IPS-18c (cell line): Measurements from ENCODE around the gene SHOX.
"Not testable (repeated sequence)": the region's sequence is repeated elsewhere in the genome, so short reads cannot be mapped to it uniquely, and the experiment has no call there.

Source experiments
- H3K4me3 ChIP-seq: 2 replicates; pipeline ENCODE4 v1.7.0; 2013; ENCODE audit warnings: low read depth, mild to moderate bottlenecking, low read length, moderate library complexity; ENCODE audit not compliant: insufficient read depth
- H3K9me3 ChIP-seq: one replicate; pipeline ENCODE4 v1.6.1; 2013; ENCODE audit warnings: mild to moderate bottlenecking, low read length, moderate library complexity; ENCODE audit not compliant: control insufficient read depth, insufficient read depth

SHOX gene

GRCh38 chrX:630612-631496 lies at the start of gene SHOX:
Gene SHOX, plus strand, starts transcription at chrX:630791. Its CDS starts 107 bp downstream, at chrX:630898.
- Histone ChIP-seq H3K9me3 (peaks cover 29% of the 10 kb centered on the region), H3K4me3 (peak within 1 kb of the TSS; percentile 36)

- Histone ChIP-seq H3K9me3 (peaks cover 7% of the 10 kb centered on the region), H3K4me3 (no peak overlapping the region)
Observed at GRCh38 chrX:581066-581465, 49.5 kb upstream of the SHOX start.

GRCh38 chrX:581720-582298 lies 48.8 kb upstream of the SHOX start:
- H3K4me3 ChIP-seq: no peak overlapping the region
- H3K9me3 ChIP-seq: peaks cover 10% of the 10 kb centered on the region

- Histone ChIP-seq H3K9me3 (peaks cover 10% of the 10 kb centered on the region), H3K4me3 (no peak overlapping the region)
Observed at GRCh38 chrX:584572-584971, 46.0 kb upstream of the SHOX start.

GRCh38 chrX:585115-585808 lies 45.3 kb upstream of the SHOX start:
- no peak overlapping the region for H3K4me3 ChIP-seq
- peaks cover 13% of the 10 kb centered on the region for H3K9me3 ChIP-seq

- Histone ChIP-seq H3K4me3 (no peak overlapping the region), H3K9me3 (peaks cover 13% of the 10 kb centered on the region)
Observed at GRCh38 chrX:586351-586750, 44.2 kb upstream of the SHOX start.

- not testable (repeated sequence) for H3K9me3 ChIP-seq, H3K4me3 ChIP-seq
Observed at GRCh38 chrX:589261-589660, 41.3 kb upstream of the SHOX start.

GRCh38 chrX:590693-591404 lies 39.7 kb upstream of the SHOX start:
- no peak overlapping the region for H3K4me3 ChIP-seq
- peaks cover 10% of the 10 kb centered on the region for H3K9me3 ChIP-seq

- peaks cover 4% of the 10 kb centered on the region for H3K9me3 ChIP-seq
- no peak overlapping the region for H3K4me3 ChIP-seq
Observed at GRCh38 chrX:599837-600715, 30.5 kb upstream of the SHOX start.

- H3K4me3 ChIP-seq, H3K9me3 ChIP-seq: not testable (repeated sequence)
Observed at GRCh38 chrX:603029-603428, 27.6 kb upstream of the SHOX start.

- not testable (repeated sequence) for H3K9me3 ChIP-seq, H3K4me3 ChIP-seq
Observed at GRCh38 chrX:604616-605015, 26.0 kb upstream of the SHOX start.

GRCh38 chrX:608088-608487 lies 22.5 kb upstream of the SHOX start:
- not testable (repeated sequence) for H3K4me3 ChIP-seq, H3K9me3 ChIP-seq

GRCh38 chrX:614136-614535 lies 16.5 kb upstream of the SHOX start:
- Histone ChIP-seq H3K9me3 (peaks cover 12% of the 10 kb centered on the region), H3K4me3 (no peak overlapping the region)

- H3K4me3 ChIP-seq: no peak overlapping the region
- peaks cover 18% of the 10 kb centered on the region for H3K9me3 ChIP-seq
Observed at GRCh38 chrX:617401-617800, 13.2 kb upstream of the SHOX start.

GRCh38 chrX:617891-618290 lies 12.7 kb upstream of the SHOX start:
- H3K9me3 ChIP-seq: peaks cover 18% of the 10 kb centered on the region

GRCh38 chrX:618304-618703 lies 12.3 kb upstream of the SHOX start:
- H3K4me3 ChIP-seq: not testable (repeated sequence)
- peaks cover 18% of the 10 kb centered on the region for H3K9me3 ChIP-seq

More at GRCh38 chrX:617891-618290, 12.7 kb upstream of the SHOX start:
- H3K4me3 ChIP-seq: no peak overlapping the region
